ENCODE data around the gene TBR1.

TBR1 gene

DNA sequence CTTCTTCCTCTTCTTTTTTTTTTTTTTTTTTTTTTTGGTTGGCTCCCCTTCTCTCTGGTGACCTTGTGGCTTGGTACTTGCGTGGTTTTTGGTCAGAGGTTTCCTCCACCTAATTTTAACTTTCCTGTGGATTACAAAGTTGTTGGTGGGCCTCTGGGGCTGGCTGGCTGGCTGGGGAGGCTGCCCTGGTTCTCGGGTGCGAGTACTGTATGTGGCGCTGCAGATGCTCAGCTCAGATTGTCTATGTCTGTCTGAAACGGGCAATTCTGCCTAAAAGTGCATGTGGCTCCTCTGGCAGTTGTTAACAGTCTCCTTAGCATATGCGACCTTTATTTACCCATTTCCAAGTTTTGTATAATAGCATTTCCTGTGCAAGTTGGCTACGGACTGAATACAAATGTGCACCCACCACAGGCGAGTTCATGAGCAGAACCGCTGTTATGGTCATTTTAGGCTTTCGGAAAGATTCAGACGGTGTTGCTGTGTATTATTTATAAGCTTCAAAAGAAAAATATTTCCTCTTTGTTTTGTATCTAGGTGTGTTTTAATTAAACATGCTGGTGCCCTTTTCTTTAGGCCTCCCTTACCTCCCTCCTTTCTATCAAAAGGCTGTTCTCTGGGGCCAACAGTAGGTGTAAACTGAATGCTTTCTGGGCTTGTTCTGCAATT, 4.4 kb downstream of the TBR1 start:
- TF ChIP-seq, protein P1, sequence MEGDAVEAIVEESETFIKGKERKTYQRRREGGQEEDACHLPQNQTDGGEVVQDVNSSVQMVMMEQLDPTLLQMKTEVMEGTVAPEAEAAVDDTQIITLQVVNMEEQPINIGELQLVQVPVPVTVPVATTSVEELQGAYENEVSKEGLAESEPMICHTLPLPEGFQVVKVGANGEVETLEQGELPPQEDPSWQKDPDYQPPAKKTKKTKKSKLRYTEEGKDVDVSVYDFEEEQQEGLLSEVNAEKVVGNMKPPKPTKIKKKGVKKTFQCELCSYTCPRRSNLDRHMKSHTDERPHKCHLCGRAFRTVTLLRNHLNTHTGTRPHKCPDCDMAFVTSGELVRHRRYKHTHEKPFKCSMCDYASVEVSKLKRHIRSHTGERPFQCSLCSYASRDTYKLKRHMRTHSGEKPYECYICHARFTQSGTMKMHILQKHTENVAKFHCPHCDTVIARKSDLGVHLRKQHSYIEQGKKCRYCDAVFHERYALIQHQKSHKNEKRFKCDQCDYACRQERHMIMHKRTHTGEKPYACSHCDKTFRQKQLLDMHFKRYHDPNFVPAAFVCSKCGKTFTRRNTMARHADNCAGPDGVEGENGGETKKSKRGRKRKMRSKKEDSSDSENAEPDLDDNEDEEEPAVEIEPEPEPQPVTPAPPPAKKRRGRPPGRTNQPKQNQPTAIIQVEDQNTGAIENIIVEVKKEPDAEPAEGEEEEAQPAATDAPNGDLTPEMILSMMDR (conservative IDR thresholded peaks at IDR 0.05), result no peak
- H3K27ac ChIP-seq, result no peak overlapping the region

DNA sequence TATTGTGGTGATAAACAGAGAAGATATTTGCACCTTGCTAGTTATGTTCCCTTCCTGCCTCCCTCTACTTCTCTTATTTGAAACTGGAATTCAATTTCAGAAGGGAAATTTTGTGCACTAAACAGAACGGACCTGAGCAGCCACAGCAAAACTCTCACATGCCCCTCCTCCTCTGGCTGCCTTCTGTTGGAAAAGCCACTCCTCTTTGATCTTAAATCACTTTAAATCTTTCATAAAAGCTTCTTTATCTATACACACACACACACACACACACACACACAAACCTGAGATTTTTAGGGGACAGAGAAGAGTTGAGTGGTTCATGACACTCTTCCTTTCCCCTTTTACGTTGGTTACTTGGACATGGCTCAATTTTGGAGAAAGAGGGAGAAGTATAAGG, 5.6 kb downstream of the TBR1 start:
- H3K27ac ChIP-seq, result no peak overlapping the region
- TF ChIP-seq, protein P1 (conservative IDR thresholded peaks at IDR 0.05), result no peak

DNA sequence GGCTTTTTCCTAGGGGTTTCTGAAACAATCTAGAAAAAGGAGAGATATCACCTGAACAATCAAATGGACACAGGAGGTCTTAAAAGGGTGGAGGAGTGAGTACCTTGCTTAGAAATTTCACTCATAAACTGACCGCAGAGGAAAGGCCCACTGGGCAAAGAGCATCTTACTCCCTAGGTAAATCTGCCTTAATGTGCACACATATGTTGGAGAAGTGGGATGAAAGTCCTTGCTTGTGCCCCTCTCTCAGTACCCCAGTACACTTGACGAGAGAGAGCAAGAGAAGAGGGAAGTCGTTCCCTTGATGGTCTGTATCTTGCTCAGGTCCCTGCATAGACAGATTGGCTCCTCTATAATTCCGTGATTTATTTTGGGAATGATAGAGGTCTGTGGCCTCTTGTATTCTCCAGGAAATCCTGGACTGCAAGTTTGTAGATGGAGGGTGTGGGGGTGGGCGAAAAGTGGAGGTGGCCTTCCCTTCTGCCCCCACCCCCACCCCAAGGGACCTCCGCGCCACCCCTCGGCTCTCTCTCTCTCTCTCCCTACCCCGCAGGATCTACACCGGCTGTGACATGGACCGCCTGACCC, 6.8 kb downstream of the TBR1 start:
- TF ChIP-seq, protein P1 (conservative IDR thresholded peaks at IDR 0.05), result no peak
- no peak overlapping the region for H3K27ac ChIP-seq

DNA sequence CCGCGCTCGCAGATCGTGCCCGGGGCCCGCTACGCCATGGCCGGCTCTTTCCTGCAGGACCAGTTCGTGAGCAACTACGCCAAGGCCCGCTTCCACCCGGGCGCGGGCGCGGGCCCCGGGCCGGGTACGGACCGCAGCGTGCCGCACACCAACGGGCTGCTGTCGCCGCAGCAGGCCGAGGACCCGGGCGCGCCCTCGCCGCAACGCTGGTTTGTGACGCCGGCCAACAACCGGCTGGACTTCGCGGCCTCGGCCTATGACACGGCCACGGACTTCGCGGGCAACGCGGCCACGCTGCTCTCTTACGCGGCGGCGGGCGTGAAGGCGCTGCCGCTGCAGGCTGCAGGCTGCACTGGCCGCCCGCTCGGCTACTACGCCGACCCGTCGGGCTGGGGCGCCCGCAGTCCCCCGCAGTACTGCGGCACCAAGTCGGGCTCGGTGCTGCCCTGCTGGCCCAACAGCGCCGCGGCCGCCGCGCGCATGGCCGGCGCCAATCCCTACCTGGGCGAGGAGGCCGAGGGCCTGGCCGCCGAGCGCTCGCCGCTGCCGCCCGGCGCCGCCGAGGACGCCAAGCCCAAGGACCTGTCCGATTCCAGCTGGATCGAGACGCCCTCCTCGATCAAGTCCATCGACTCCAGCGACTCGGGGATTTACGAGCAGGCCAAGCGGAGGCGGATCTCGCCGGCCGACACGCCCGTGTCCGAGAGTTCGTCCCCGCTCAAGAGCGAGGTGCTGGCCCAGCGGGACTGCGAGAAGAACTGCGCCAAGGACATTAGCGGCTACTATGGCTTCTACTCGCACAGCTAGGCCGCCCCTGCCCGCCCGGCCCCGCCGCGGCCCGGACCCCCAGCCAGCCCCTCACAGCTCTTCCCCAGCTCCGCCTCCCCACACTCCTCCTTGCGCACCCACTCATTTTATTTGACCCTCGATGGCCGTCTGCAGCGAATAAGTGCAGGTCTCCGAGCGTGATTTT, 7.6 kb downstream of the TBR1 start:
- H3K27ac ChIP-seq, result no peak overlapping the region
- TF ChIP-seq, protein P1 (conservative IDR thresholded peaks at IDR 0.05), result no peak

DNA sequence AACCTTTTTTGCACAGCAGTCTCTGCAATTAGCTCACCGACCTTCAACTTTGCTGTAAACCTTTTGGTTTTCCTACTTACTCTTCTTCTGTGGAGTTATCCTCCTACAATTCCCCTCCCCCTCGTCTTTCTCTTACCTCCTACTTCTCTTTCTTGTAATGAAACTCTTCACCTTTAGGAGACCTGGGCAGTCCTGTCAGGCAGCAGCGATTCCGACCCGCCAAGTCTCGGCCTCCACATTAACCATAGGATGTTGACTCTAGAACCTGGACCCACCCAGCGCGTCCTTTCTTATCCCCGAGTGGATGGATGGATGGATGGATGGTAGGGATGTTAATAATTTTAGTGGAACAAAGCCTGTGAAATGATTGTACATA, 8.3 kb downstream of the TBR1 start:
- TF ChIP-seq, protein P1 (conservative IDR thresholded peaks at IDR 0.05), result no peak
- H3K27ac ChIP-seq, result no peak overlapping the region

DNA sequence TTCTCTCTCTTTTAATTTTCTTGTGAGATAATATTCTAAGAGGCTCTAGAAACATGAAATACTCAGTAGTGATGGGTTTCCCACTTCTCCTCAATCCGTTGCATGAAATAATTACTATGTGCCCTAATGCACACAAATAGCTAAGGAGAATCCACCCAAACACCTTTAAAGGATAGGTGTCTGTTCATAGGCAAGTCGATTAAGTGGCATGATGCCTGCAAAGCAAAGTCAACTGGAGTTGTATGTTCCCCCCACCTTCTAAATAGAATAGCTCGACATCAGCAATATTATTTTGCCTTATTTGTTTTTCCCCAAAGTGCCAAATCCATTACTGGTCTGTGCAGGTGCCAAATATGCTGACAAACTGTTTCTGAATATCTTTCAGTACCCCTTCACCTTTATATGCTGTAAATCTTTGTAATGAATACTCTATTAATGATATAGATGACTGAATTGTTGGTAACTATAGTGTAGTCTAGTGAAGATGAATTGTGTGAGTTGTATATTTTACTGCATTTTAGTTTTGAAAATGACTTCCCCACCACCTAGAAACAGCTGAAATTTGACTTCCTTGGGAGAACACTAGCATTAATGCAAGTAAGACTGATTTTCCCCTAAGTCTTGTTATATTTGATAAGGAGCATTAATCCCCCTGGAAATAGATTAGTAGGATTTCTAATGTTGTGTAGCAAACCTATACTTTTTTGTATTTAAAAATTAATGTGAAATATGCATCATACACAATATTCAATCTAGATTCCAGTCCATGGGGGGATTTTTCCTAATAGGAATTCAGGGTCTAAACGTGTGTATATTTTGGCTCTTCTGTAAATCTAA, 9.0 kb downstream of the TBR1 start:
- no peak overlapping the region for H3K27ac ChIP-seq
- TF ChIP-seq, protein P1 (conservative IDR thresholded peaks at IDR 0.05), result no peak
